Heart left ventricle (tissue), 16 donors: ENCODE data around the gene POLR3H. TPM values are rescaled to one million over a fixed set of nuclear protein-coding genes. Genes with fewer than 3 reads are reported as not detected.

Source experiments
- ATAC-seq, 4 donors: fragments of 200-7000 bp; cut with Tn5 transposase; one replicate each; pipeline ENCODE4 v1.9.1; 2020 to 2022; ENCODE audit warnings: moderate library complexity in 4 of 4, mild to moderate bottlenecking in 3 of 4, moderate number of reproducible peaks in 1 of 4
- DNase-seq, 5 donors: peaks; one replicate each; pipeline ENCODE4 v3.0.0-alpha.2; 2020
- H3K27ac ChIP-seq, 12 donors: fragments of 200-600 bp; sonication (generic) in 4 of 12; one replicate each; pipeline versions ENCODE4 v1.5.0 to v1.8.0; 2016 to 2022; ENCODE audit warnings: mild to moderate bottlenecking in 2 of 12
- H3K27me3 ChIP-seq, 9 donors: fragments of 200-600 bp; sonication (generic) in 2 of 9; one replicate each; pipeline versions ENCODE4 v1.5.1 to v1.8.0; 2016 to 2022; ENCODE audit warnings: mild to moderate bottlenecking in 3 of 9
- H3K36me3 ChIP-seq, 9 donors: fragments of 200-600 bp; sonication (generic) in 2 of 9; one replicate each; pipeline versions ENCODE4 v1.5.0 to v1.8.0; 2018 to 2022; ENCODE audit warnings: mild to moderate bottlenecking in 2 of 9
- H3K4me1 ChIP-seq, 12 donors: fragments of 200-600 bp; sonication (generic) in 4 of 12; one replicate each; pipeline versions ENCODE4 v1.5.0 to v1.8.0; 2016 to 2022; ENCODE audit warnings: mild to moderate bottlenecking in 3 of 12
- H3K4me3 ChIP-seq, 12 donors: fragments of 200-600 bp; sonication (generic) in 4 of 12; one replicate each; pipeline versions ENCODE4 v1.5.0 to v1.8.0; 2017 to 2022; ENCODE audit warnings: mild to moderate bottlenecking in 9 of 12, moderate library complexity in 4 of 12
- H3K9me3 ChIP-seq, 12 donors: fragments of 200-600 bp; sonication (generic) in 4 of 12; one replicate each; pipeline versions ENCODE4 v1.5.0 to v1.8.0; 2016 to 2022; ENCODE audit warnings: mild to moderate bottlenecking in 1 of 12
- CTCF ChIP-seq, 12 donors: fragments of 200-600 bp; sonication (generic) in 4 of 12; IDR thresholded peaks; one replicate each; pipeline versions ENCODE4 v1.5.0 to v1.8.0; 2018 to 2022; ENCODE audit warnings: antibody characterized with exemption in 12 of 12, mild to moderate bottlenecking in 5 of 12
- POLR2A ChIP-seq, 2 donors: fragments of 450-650 bp; IDR thresholded peaks; one replicate each; pipeline ENCODE4 v1.6.1; 2017; ENCODE audit warnings: antibody characterized with exemption in 2 of 2, mild to moderate bottlenecking in 2 of 2, moderate library complexity in 2 of 2
- WGBS, 4 donors: extraction: QIAGEN DNeasy Blood & Tissue Kit in 2 of 4; methylation state at CpG; one replicate each; pipeline versions ENCODE4 v1.1.5 to v1.1.7; 2013 to 2018; 5-methylcytosine and 5-hydroxymethylcytosine counted together
- intact Hi-C, 10 donors: fragments of 100-400 bp; cut with DNase I; formaldehyde crosslinking; loops; one replicate each; pipeline versions ENCODE4 v1.11.1 to v1.14.2; 2022
- polyA plus RNA-seq, 2 donors: library from polyadenylated mRNA; stranded (reverse); fragments of 200-250 nt; gene quantifications; one replicate each; pipeline ENCODE4 v1.2.3, GENCODE V29; 2013
- total RNA-seq, 9 donors: library from RNA; depleted of rRNA in 2 of 9; stranded (reverse); fragments of >200 nt in 2 of 9; fragmentation: NEBNext Ultra II Directional in 3 of 9; extraction: Animal tissue kit (Norgen Biotek cat#: 25700) in 3 of 9; gene quantifications; one replicate each; pipeline versions ENCODE4 v1.1.0 to v1.2.4, GENCODE V29; 2016 to 2023
- donor health status: ischemic (EF 13 %, LVEDD 7.1; RV severe dilation, severe dysfunction).
- donor health status: healthy with polysubstance abuse.
- donor health status: DM: no; HTN: yes; CAD: no.
- donor health status: DM: no; HTN: no; CAD: no.
- donor health status: ischemic (EF 25% LVEDD 6.9; RV normal size, moderate dysfunction).
- donor health status: ischemic (EF 25% LVEDD 5.7; RV mildly dilated, moderate dysfunction).
- donor health status: healthy.
- donor health status: DM: yes; HTN: yes; CAD: no.
- donor health status: ischemic (EF 35%, LVEDD 5.7; RV mildly dilated, moderate dysfunction).
- donor health status: nonischemic (EF 11% LVEDD 7.7; RV severe dilation, severe dysfunction).
- donor health status: DM: yes; HTN: yes; CAD: no.
- donor health status: PGD.
- donor health status: ischemic (EF 29% LVEDD 5.4; RV normal size, mild dysfunction).
- donor health status: nonischemic (EF 23%, LVEDD 6.1; RV moderate dilation, normal function).

Gene POLR3H
- total and polyA plus RNA-seq, 11 donors: 12.2 to 31.2 (median 19.3) TPM

- Histone ChIP-seq H3K27ac (no peak overlapping the region), H3K36me3 (peaks cover 0 to 76% (median 29%) of the 10 kb centered on the region in 9 donors), H3K9me3 (no peaks in the 10 kb centered on the region), H3K4me3 (no peak overlapping the region), H3K27me3 (no peaks in the 10 kb centered on the region), H3K4me1 (peaks cover 0 to 36% (median 7%) of the 10 kb centered on the region in 12 donors)
- no peak for TF ChIP-seq POLR2A (IDR thresholded peaks at IDR 0.05)
- no peak for TF ChIP-seq CTCF (IDR thresholded peaks at IDR 0.05)
- ATAC-seq (no peak), DNase-seq (no peak)
- WGBS, 4 donors: 73 to 97% (median 86%) methylated on average over 5 to 6 of the region's 6 CpGs
- intact Hi-C loops: loop anchor here in 1 of 10 donors (5.0 kb wide), 1 partner anchor 38 kb away; the partner anchor contains the start of gene POLR3H
Observed at GRCh38 chr22:41579997-41580355, 35.7 kb upstream of the POLR3H start.

GRCh38 chr22:41579297-41579996, 35.2 kb upstream of the POLR3H start:
- intact Hi-C loops: no loop called here
- H3K36me3 ChIP-seq: peaks cover 0 to 71% (median 27%) of the 10 kb centered on the region in 9 donors
- ATAC-seq: peak in 1 of 4 donors; percentile 1
- no peaks in the 10 kb centered on the region for H3K9me3 ChIP-seq
- no peak overlapping the region for H3K4me3 ChIP-seq
- WGBS, 4 donors: 84 to 96% (median 89%) methylated on average over 7 to 12 of the region's 12 CpGs
- peak overlapping the region in 2 of 12 donors; percentile 11 to 15 for H3K27ac ChIP-seq
- no peaks in the 10 kb centered on the region for H3K27me3 ChIP-seq
- TF ChIP-seq CTCF (IDR thresholded peaks at IDR 0.05) (no peak), POLR2A (IDR thresholded peaks at IDR 0.05) (no peak)
- peak in 1 of 5 donors; percentile 43 for DNase-seq
- H3K4me1 ChIP-seq: peaks cover 0 to 42% (median 11%) of the 10 kb centered on the region in 12 donors

GRCh38 chr22:41578818-41579217, 34.5 kb upstream of the POLR3H start:
- Histone ChIP-seq H3K36me3 (peaks cover 0 to 65% (median 25%) of the 10 kb centered on the region in 9 donors), H3K4me1 (peaks cover 0 to 48% (median 11%) of the 10 kb centered on the region in 12 donors), H3K27ac (peak overlapping the region in 4 of 12 donors; percentile 11 to 75 (median 22)), H3K27me3 (no peaks in the 10 kb centered on the region), H3K9me3 (no peaks in the 10 kb centered on the region), H3K4me3 (no peak overlapping the region)
- no peak for TF ChIP-seq CTCF (IDR thresholded peaks at IDR 0.05)
- TF ChIP-seq POLR2A (IDR thresholded peaks at IDR 0.05): no peak
- 88 to 95% (median 91%) methylated on average over 9 of the region's 9 CpGs for WGBS, 4 donors
- no peak for DNase-seq
- ATAC-seq: peak in 1 of 4 donors; percentile 1
- intact Hi-C loops: no loop called here

- Histone ChIP-seq H3K27me3 (no peaks in the 10 kb centered on the region), H3K4me3 (no peak overlapping the region), H3K27ac (peak overlapping the region in 3 of 12 donors; percentile 7 to 75 (median 22)), H3K36me3 (peaks cover 0 to 58% (median 18%) of the 10 kb centered on the region in 9 donors), H3K9me3 (no peaks in the 10 kb centered on the region), H3K4me1 (peaks cover 0 to 54% (median 11%) of the 10 kb centered on the region in 12 donors)
- TF ChIP-seq POLR2A (IDR thresholded peaks at IDR 0.05) (no peak), CTCF (IDR thresholded peaks at IDR 0.05) (no peak)
- 86 to 92% (median 91%) methylated on average over 8 of the region's 8 CpGs for WGBS, 4 donors
- peak in 2 of 5 donors; percentile 31 to 60 for DNase-seq
- intact Hi-C loops: no loop called here
- ATAC-seq: peak; percentile 1 to 9 (median 5)
Observed at GRCh38 chr22:41578114-41578513, 33.8 kb upstream of the POLR3H start.
